Karpas-422 (cell line): ENCODE data around the gene ZNF652. TPM values are rescaled to one million over a fixed set of nuclear protein-coding genes. Genes with fewer than 3 reads are reported as not detected.
"Not testable (repeated sequence)": the region's sequence is repeated elsewhere in the genome, so short reads cannot be mapped to it uniquely, and the experiment has no call there.

Experiments used
- DNase-seq: peaks from one replicate; pipeline ENCODE4 v3.0.0-alpha.2; 2015
- H2AFZ ChIP-seq: fragments of 200-600 bp; sonication (generic); 2 replicates; pipeline ENCODE4 v1.6.1; 2014; ENCODE audit warnings: antibody characterized with exemption, low read length, mixed read lengths
- H3K27ac ChIP-seq: fragments of 200-600 bp; sonication (generic); 2 replicates; pipeline ENCODE4 v1.5.1; 2014; ENCODE audit warnings: mild to moderate bottlenecking, low read length, moderate library complexity
- H3K27me3 ChIP-seq: fragments of 200-600 bp; sonication (generic); 2 replicates; pipeline ENCODE4 v1.6.1; 2014; ENCODE audit warnings: low read length, mixed read lengths
- H3K36me3 ChIP-seq: fragments of 200-600 bp; sonication (generic); 2 replicates; pipeline ENCODE4 v1.6.1; 2014; ENCODE audit warnings: low read length, mixed read lengths; ENCODE audit not compliant: insufficient read depth
- H3K4me1 ChIP-seq: fragments of 200-600 bp; sonication (generic); 2 replicates; pipeline ENCODE4 v1.6.1; 2014; ENCODE audit warnings: mild to moderate bottlenecking, low read length, mixed read lengths
- H3K4me2 ChIP-seq: fragments of 200-600 bp; sonication (generic); 2 replicates; pipeline ENCODE4 v1.6.1; 2014; ENCODE audit warnings: low read length, low read depth, mild to moderate bottlenecking; ENCODE audit not compliant: poor library complexity, severe bottlenecking
- H3K4me3 ChIP-seq: fragments of 200-600 bp; sonication (generic); 2 replicates; pipeline ENCODE4 v1.5.1; 2014; ENCODE audit warnings: mild to moderate bottlenecking, antibody characterized with exemption, low read length, mixed read lengths
- H3K79me2 ChIP-seq: fragments of 200-600 bp; sonication (generic); 2 replicates; pipeline ENCODE4 v1.6.1; 2014; ENCODE audit warnings: mild to moderate bottlenecking, low read length, mixed read lengths
- H3K9ac ChIP-seq: fragments of 200-600 bp; sonication (generic); 2 replicates; pipeline ENCODE4 v1.6.0; 2014; ENCODE audit warnings: low read length
- H3K9me2 ChIP-seq: fragments of 200-600 bp; sonication (generic), shearing (Covaris generic); replicated peaks from 2 replicates; pipeline ENCODE4 v1.6.0; 2014; ENCODE audit warnings: mild to moderate bottlenecking, low read length, moderate library complexity; ENCODE audit not compliant: insufficient read depth
- H3K9me3 ChIP-seq: fragments of 300-700, 200-600 bp; sonication (generic); 2 replicates; pipeline ENCODE4 v1.6.1; 2014; ENCODE audit warnings: low read length, mixed read lengths
- H4K20me1 ChIP-seq: fragments of 200-600 bp; sonication (generic); 2 replicates; pipeline ENCODE4 v1.6.1; 2014; ENCODE audit warnings: mild to moderate bottlenecking, antibody characterized with exemption, low read length, low read depth; ENCODE audit not compliant: insufficient read depth
- total RNA-seq: library from RNA; depleted of rRNA; stranded (reverse); fragments of >200 nt; shearing (Covaris generic); gene quantifications from 2 replicates; pipeline ENCODE4 v1.2.3, GENCODE V29; 2014; ENCODE audit warnings: low replicate concordance

Gene ZNF652
- total RNA-seq, 1 experiment from 2014 or later: 84.1 TPM

DNA sequence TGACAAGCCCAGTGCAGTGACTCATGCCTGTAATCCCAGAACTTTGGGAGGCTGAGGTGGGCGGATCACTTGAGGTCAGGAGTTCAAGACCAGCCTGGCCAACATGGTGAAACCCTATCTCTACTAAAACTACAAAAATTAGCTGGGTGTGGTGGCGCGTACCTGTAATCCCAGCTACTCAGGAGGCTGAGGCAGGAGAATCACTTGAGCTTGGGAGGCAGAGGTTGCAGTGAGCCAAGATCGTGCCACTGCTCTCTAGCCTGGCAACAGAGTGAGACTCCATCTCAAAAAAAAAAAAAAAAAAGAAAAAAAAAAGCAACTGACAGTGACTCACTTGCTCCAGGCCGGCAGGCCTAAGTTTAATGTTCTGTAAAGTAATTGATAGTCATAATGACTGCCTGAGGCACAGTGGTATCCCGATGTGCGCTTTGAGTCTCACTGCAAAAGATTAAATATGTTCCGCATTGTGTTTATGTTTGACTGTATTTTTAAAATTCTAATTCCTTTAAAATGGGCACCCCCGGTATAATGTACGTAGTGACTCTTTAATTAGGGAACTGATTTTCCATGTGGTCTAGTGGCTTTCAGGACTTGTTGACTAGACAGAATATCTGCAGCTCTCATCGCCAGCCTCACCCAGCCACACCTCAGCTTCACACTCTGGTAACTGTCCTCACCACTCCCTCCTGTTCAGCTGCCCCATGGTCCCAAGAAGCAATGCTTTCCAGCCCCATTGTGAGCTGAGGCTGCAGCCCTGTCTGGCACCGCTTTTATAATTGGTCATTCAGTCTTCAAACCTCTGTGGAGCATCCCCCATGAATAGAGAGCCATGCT, 27.7 kb upstream of the ZNF652 start:
- H3K4me3 ChIP-seq, H3K9me3 ChIP-seq, H3K27ac ChIP-seq, H4K20me1 ChIP-seq, DNase-seq, H3K27me3 ChIP-seq, H3K9ac ChIP-seq, H3K36me3 ChIP-seq, H3K9me2 ChIP-seq, H3K79me2 ChIP-seq: not testable (repeated sequence)
- H3K4me2 ChIP-seq: peak overlapping the region; percentile 50
- H3K4me1 ChIP-seq: peaks cover 26% of the 10 kb centered on the region
- H2AFZ ChIP-seq: peak overlapping the region; percentile 76

DNA sequence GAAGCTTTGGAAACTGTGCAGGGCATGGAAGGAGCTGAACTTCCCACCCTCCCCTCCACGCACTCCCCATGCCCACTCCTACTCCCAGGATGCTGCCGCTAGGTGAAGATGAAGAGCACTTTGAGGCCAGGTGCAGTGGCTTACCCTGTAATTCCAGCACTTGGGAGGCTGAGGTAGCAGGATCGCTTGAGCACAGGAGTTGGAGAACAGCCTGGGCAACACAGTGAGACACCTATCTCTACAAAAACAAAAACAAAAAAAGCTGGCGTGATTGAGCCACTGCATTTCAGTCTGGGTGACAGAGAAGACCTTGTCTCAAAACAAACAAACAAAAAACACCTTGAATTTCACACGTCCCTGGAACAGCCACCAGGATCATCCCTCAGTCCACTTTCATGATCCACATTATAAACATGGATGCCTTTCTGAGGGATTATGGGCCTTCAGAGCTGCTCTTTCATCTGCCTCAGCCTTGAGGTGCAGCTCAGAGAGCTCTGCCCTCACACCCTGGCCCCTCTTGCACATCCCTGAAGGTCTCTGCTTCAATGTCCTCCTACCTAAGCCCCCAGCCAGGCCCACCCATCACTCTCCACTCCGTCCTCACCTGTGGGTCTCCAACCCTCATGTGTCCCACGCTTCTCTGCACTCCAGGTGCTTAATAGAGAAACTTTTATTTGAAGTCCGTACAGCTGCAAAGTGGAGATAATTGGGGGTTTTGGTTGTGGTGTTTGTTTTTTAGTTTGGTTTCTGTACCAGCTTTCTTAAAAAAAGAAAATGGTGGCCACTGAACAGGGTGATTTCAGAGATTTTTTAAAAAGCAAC, 26.9 kb upstream of the ZNF652 start:
- H3K9ac ChIP-seq: no peak overlapping the region
- no peaks in the 10 kb centered on the region for H4K20me1 ChIP-seq
- peak overlapping the region; percentile 72; the same call in 1 of the 2 replicates for H2AFZ ChIP-seq
- H3K36me3 ChIP-seq: no peaks in the 10 kb centered on the region
- H3K79me2 ChIP-seq: no peaks in the 10 kb centered on the region
- H3K4me3 ChIP-seq: no peak overlapping the region
- no peak for DNase-seq
- no peaks in the 10 kb centered on the region for H3K27me3 ChIP-seq
- peaks cover 22% of the 10 kb centered on the region for H3K4me1 ChIP-seq
- H3K9me3 ChIP-seq: no peaks in the 10 kb centered on the region
- no peaks in the 10 kb centered on the region for H3K9me2 ChIP-seq
- no peak overlapping the region for H3K27ac ChIP-seq
- H3K4me2 ChIP-seq: no peak overlapping the region

DNA sequence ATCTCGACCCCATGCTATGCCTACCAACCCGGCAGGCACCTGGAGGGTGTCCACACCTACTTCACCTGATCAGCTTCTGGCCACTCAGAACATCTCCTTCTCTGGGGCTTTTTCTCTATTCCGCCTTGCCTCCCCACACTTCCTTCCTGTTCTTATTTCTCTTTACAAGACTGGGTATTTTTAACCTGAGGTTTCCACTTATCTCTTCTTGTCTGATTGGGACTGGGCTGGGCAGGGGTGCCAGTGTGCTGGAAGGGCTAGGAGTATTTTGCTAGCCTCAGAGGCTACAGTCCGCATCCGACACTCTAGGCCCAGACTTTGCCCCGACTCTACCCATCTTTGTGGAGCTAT, 26.2 kb upstream of the ZNF652 start:
- Histone ChIP-seq H3K36me3 (no peaks in the 10 kb centered on the region), H4K20me1 (no peaks in the 10 kb centered on the region), H3K27me3 (no peaks in the 10 kb centered on the region), H3K9me3 (no peaks in the 10 kb centered on the region), H3K79me2 (no peaks in the 10 kb centered on the region), H3K4me2 (no peak overlapping the region), H3K27ac (no peak overlapping the region), H2AFZ (no peak overlapping the region), H3K9me2 (no peaks in the 10 kb centered on the region), H3K4me1 (peaks cover 16% of the 10 kb centered on the region), H3K4me3 (no peak overlapping the region), H3K9ac (no peak overlapping the region)
- no peak for DNase-seq

DNA sequence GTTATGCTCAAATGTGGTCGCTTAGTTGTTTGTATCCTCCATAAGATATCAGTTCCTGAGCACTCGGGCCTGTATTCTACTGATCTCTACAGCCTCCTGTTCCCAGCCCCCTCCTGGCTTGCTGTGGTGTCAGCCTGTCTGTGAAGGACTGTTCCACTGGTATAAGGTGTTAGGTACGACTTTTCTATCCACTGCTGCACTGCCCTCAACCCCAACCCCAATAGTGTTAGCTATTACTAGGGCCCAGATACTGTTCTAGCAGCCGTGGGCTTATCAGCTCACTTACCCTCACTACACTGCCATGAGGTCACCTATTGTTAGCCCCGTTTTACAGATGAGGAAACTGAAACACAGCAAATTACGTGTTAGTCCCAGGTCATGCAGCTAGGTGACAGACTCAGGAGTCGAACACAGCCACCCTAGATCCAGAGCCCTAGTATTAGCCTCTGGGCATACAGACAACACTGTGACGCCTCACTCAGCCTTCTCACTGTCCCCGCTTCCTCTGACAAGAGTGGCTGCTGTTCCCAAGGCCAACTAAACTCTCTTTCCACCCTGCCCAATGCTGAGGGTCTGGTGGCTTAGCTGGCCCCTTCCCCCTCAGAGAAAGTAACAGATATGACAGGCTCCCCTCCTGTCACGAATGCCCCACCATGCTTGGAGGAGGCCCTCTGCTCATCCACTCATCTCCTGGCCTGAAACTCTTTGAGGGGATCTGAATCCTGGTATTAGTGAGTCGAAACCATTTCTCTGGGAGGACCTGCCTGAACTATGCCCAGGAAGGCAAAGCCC, 25.6 kb upstream of the ZNF652 start:
- H3K27ac ChIP-seq: no peak overlapping the region
- H3K36me3 ChIP-seq: no peaks in the 10 kb centered on the region
- peaks cover 13% of the 10 kb centered on the region for H3K4me1 ChIP-seq
- H3K9ac ChIP-seq: no peak overlapping the region
- H4K20me1 ChIP-seq: no peaks in the 10 kb centered on the region
- no peaks in the 10 kb centered on the region for H3K9me2 ChIP-seq
- no peaks in the 10 kb centered on the region for H3K79me2 ChIP-seq
- no peaks in the 10 kb centered on the region for H3K9me3 ChIP-seq
- H3K4me3 ChIP-seq: no peak overlapping the region
- no peak overlapping the region; the same call in 1 of the 2 replicates for H2AFZ ChIP-seq
- no peak for DNase-seq
- no peak overlapping the region for H3K4me2 ChIP-seq
- no peaks in the 10 kb centered on the region for H3K27me3 ChIP-seq

DNA sequence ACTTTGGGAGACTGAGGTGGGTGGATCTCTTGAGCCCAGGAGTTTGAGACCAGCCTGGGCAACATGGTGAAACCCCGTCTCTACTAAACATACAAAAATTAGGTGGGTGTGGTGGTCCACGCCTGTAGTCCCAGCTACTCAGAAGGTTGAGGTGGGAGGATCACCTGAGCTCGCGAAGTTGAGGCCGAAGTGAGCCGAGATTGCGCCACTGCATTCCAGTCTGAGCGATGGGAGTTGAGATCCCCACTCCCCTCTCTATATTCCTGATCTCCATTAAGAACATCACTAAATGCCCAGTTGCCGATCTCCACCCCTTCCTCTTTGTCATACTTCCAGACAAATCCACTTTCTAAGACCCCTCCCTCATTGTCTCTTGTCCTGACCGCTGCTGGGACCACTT, 24.3 kb upstream of the ZNF652 start:
- Histone ChIP-seq H3K27ac (no peak overlapping the region), H2AFZ (no peak overlapping the region), H4K20me1 (no peaks in the 10 kb centered on the region), H3K4me1 (peaks cover 13% of the 10 kb centered on the region), H3K9ac (no peak overlapping the region), H3K36me3 (no peaks in the 10 kb centered on the region), H3K9me2 (no peaks in the 10 kb centered on the region), H3K79me2 (no peaks in the 10 kb centered on the region), H3K27me3 (no peaks in the 10 kb centered on the region), H3K4me3 (no peak overlapping the region), H3K9me3 (no peaks in the 10 kb centered on the region), H3K4me2 (no peak overlapping the region)
- no peak for DNase-seq

DNA sequence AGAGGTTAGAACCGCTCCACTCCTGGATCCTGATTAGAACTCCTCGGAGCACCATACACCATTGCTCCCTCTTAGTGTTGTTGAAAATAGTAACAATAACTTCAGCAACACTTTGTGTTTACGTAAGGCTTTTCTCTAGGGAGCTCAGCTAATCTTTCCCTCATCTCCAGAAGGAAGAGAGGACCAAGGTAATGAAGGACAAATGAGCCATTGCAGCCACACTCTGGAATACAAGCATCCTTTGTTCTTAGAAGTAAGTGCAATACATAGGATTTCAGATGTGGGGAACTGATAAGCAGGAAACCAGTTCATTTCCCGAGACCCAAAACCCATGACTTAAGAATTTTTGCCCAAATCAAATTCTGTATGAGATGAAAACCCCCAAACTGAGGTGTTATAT, 22.9 kb upstream of the ZNF652 start:
- no peak overlapping the region for H3K9ac ChIP-seq
- no peaks in the 10 kb centered on the region for H3K79me2 ChIP-seq

DNA sequence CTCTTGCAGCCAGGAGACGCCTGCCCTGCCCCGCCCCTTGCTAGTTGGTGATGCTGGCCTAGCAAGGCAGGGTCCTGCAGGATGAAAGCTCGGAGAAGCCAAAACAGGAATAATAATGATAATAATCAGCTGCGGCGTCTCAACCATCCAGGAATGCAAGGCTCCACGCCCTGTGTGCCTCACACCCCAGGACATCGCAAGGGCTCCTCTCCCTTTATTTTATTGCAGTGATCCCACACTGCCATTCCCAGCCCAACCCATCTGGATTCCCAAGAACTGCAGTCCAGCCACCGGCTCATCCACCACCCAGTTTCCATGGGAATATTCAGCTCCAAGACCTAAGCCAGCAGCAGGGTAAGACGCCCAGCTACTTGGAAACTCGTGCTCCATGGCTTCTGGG, 21.0 kb upstream of the ZNF652 start:
- Histone ChIP-seq H3K36me3 (no peaks in the 10 kb centered on the region), H4K20me1 (no peaks in the 10 kb centered on the region), H3K27ac (no peak overlapping the region), H3K9me2 (no peaks in the 10 kb centered on the region), H3K4me3 (no peak overlapping the region), H2AFZ (no peak overlapping the region), H3K4me1 (no peaks in the 10 kb centered on the region; the same call in 1 of the 2 replicates), H3K9me3 (no peaks in the 10 kb centered on the region), H3K27me3 (no peaks in the 10 kb centered on the region), H3K79me2 (no peaks in the 10 kb centered on the region), H3K4me2 (no peak overlapping the region), H3K9ac (no peak overlapping the region)
- no peak for DNase-seq

More for the DNA sequence above, 22.9 kb upstream of the ZNF652 start:
- no peaks in the 10 kb centered on the region; the same call in 1 of the 2 replicates for H3K4me1 ChIP-seq
- no peak overlapping the region for H3K4me2 ChIP-seq
- no peaks in the 10 kb centered on the region for H3K9me3 ChIP-seq
- no peaks in the 10 kb centered on the region for H4K20me1 ChIP-seq
- no peaks in the 10 kb centered on the region for H3K36me3 ChIP-seq
- no peak for DNase-seq
- H3K9me2 ChIP-seq: no peaks in the 10 kb centered on the region
- no peak overlapping the region for H3K4me3 ChIP-seq
- no peaks in the 10 kb centered on the region for H3K27me3 ChIP-seq
- H2AFZ ChIP-seq: no peak overlapping the region
- no peak overlapping the region for H3K27ac ChIP-seq

DNA sequence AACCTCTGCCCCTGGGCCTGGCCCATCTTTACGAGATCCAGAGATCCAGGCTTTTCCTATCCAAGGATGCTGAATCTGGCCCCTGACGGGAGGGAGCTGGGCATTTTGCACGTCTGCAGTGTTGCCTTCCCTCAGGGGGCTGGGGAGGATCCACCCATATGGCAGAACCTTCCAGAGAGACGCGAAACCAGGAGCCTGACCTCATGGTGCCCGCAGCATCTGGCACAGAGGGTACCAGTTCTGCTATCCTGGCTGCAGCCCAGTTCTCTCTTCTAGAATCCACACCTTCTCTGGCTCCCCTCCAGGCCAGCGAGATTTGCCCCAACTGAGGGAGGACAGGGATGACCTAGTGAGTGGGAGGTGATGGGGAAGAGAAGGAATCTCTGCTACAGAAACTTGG, 20.5 kb upstream of the ZNF652 start:
- no peak overlapping the region for H3K4me2 ChIP-seq
- H3K79me2 ChIP-seq: no peaks in the 10 kb centered on the region
- H3K9me3 ChIP-seq: no peaks in the 10 kb centered on the region
- no peaks in the 10 kb centered on the region for H4K20me1 ChIP-seq
- H3K27ac ChIP-seq: no peak overlapping the region
- H2AFZ ChIP-seq: no peak overlapping the region
- no peak for DNase-seq
- no peaks in the 10 kb centered on the region for H3K27me3 ChIP-seq
- no peaks in the 10 kb centered on the region for H3K36me3 ChIP-seq
- no peak overlapping the region for H3K4me3 ChIP-seq
- H3K9ac ChIP-seq: no peak overlapping the region
- H3K4me1 ChIP-seq: no peaks in the 10 kb centered on the region
- no peaks in the 10 kb centered on the region for H3K9me2 ChIP-seq
